Measurements from ENCODE around the gene COPE. TPM values are rescaled to one million over a fixed set of nuclear protein-coding genes. Genes with fewer than 3 reads are reported as not detected.

Gene COPE
- total RNA-seq, 1 experiment from 2014 or later, result 207 TPM

- Mint-ChIP-seq H3K27me3 (ENCODE audit: insufficient read depth, unreplicated experiment) (no peaks in the 10 kb centered on the region), H3K27ac (ENCODE audit: unreplicated experiment) (no peak overlapping the region), H3K4me1 (ENCODE audit: low read depth, unreplicated experiment) (no peaks in the 10 kb centered on the region), H3K9me3 (ENCODE audit: unreplicated experiment) (peaks cover 11% of the 10 kb centered on the region), H3K4me3 (ENCODE audit: unreplicated experiment) (no peak overlapping the region), H3K36me3 (ENCODE audit: insufficient read depth, unreplicated experiment) (no peaks in the 10 kb centered on the region)
- intact Hi-C loops (cut with micrococcal nuclease; ENCODE audit: unreplicated experiment), result no loop called here
- no peaks in the 10 kb centered on the region for H3K4me1 ChIP-seq
- no peaks in the 10 kb centered on the region for H3K27me3 ChIP-seq (replicated peaks; ENCODE audit: control insufficient read depth, insufficient read depth, low read length)
- BruUV-seq (replicated peaks), result no TSS peak
- DNase-seq, result no peak
- ChIA-PET CTCF (no interaction called here), POLR2A (no interaction called here)
- H3K36me3 ChIP-seq (ENCODE audit: control insufficient read depth, insufficient read depth, low read length), result no peaks in the 10 kb centered on the region
- H3K9me3 ChIP-seq, result no peaks in the 10 kb centered on the region
- TF ChIP-seq CTCF (IDR thresholded peaks at IDR 0.05; ENCODE audit: insufficient read depth in 1 of 2, low read depth in 1 of 2, low read length in 1 of 2, severe bottlenecking in 1 of 2, unreplicated experiment in 1 of 2), result no peak
- no peak overlapping the region for H3K4me3 ChIP-seq (ENCODE audit: low read depth, low read length)
Measured at GRCh38 chr19:18951721-18952281, 32.6 kb upstream of the COPE start.

- Mint-ChIP-seq H3K27me3 (ENCODE audit: insufficient read depth, unreplicated experiment) (no peaks in the 10 kb centered on the region), H3K4me1 (ENCODE audit: low read depth, unreplicated experiment) (no peaks in the 10 kb centered on the region), H3K36me3 (ENCODE audit: insufficient read depth, unreplicated experiment) (no peaks in the 10 kb centered on the region), H3K9me3 (ENCODE audit: unreplicated experiment) (peaks cover 4% of the 10 kb centered on the region), H3K4me3 (ENCODE audit: unreplicated experiment) (no peak overlapping the region), H3K27ac (ENCODE audit: unreplicated experiment) (no peak overlapping the region)
- Histone ChIP-seq H3K9me3 (no peaks in the 10 kb centered on the region), H3K36me3 (ENCODE audit: control insufficient read depth, insufficient read depth, low read length) (no peaks in the 10 kb centered on the region), H3K27me3 (replicated peaks; ENCODE audit: control insufficient read depth, insufficient read depth, low read length) (no peaks in the 10 kb centered on the region), H3K4me1 (no peaks in the 10 kb centered on the region), H3K4me3 (ENCODE audit: low read depth, low read length) (no peak overlapping the region)
- no peak for DNase-seq
- no TSS peak for BruUV-seq (replicated peaks)
- intact Hi-C loops (cut with micrococcal nuclease; ENCODE audit: unreplicated experiment), result no loop called here
- no peak for TF ChIP-seq CTCF (IDR thresholded peaks at IDR 0.05; ENCODE audit: insufficient read depth in 1 of 2, low read depth in 1 of 2, low read length in 1 of 2, severe bottlenecking in 1 of 2, unreplicated experiment in 1 of 2)
- POLR2A ChIA-PET, result no interaction called here
- CTCF ChIA-PET, result interaction anchor here (0.6 kb wide), 1 partner anchor 526 kb away, joined by 5 read pairs; no protein-coding TSS in a partner anchor
Measured at GRCh38 chr19:18949858-18950257, 30.7 kb upstream of the COPE start.

GRCh38 chr19:18948976-18949356, 29.8 kb upstream of the COPE start:
- H3K36me3 Mint-ChIP-seq (ENCODE audit: insufficient read depth, unreplicated experiment), result no peaks in the 10 kb centered on the region
- no peaks in the 10 kb centered on the region for H3K36me3 ChIP-seq (ENCODE audit: control insufficient read depth, insufficient read depth, low read length)
- H3K27me3 Mint-ChIP-seq (ENCODE audit: insufficient read depth, unreplicated experiment), result no peaks in the 10 kb centered on the region
- intact Hi-C loops (cut with micrococcal nuclease; ENCODE audit: unreplicated experiment), result no loop called here
- no peaks in the 10 kb centered on the region for H3K4me1 Mint-ChIP-seq (ENCODE audit: low read depth, unreplicated experiment)
- ChIA-PET POLR2A (no interaction called here), CTCF (no interaction called here)
- H3K9me3 ChIP-seq, result no peaks in the 10 kb centered on the region
- no peaks in the 10 kb centered on the region for H3K9me3 Mint-ChIP-seq (ENCODE audit: unreplicated experiment)
- no peak overlapping the region for H3K4me3 Mint-ChIP-seq (ENCODE audit: unreplicated experiment)
- no peaks in the 10 kb centered on the region for H3K4me1 ChIP-seq
- DNase-seq, result no peak
- no peak overlapping the region for H3K4me3 ChIP-seq (ENCODE audit: low read depth, low read length)
- H3K27ac Mint-ChIP-seq (ENCODE audit: unreplicated experiment), result no peak overlapping the region
- no TSS peak for BruUV-seq (replicated peaks)
- TF ChIP-seq CTCF (IDR thresholded peaks at IDR 0.05; ENCODE audit: insufficient read depth in 1 of 2, low read depth in 1 of 2, low read length in 1 of 2, severe bottlenecking in 1 of 2, unreplicated experiment in 1 of 2), result no peak
- H3K27me3 ChIP-seq (replicated peaks; ENCODE audit: control insufficient read depth, insufficient read depth, low read length), result no peaks in the 10 kb centered on the region

Measured in Caco-2 (cell line).